Hematopoietic multipotent progenitor cell (in vitro differentiated cells): Measurements from ENCODE around the gene DTX3L. TPM values are rescaled to one million over a fixed set of nuclear protein-coding genes. Genes with fewer than 3 reads are reported as not detected.

Experiments used
- DNase-seq, 3 donors: peaks; one replicate each; pipeline ENCODE4 v3.0.0-alpha.2; 2011 to 2015; ENCODE audit warnings: low read depth in 2 of 3, low spot score in 2 of 3
- total RNA-seq: library from RNA; depleted of rRNA; stranded (reverse); fragments of >200 nt; gene quantifications from one replicate; pipeline ENCODE4 v1.2.3, GENCODE V29; 2012

The DTX3L gene
- total RNA-seq, 1 donor, result 22.4 TPM

- no peak for DNase-seq
Observed at GRCh38 chr3:122602011-122602710, 38.0 kb downstream of the DTX3L start.

- DNase-seq, result no peak
Observed at GRCh38 chr3:122603056-122603455, 38.9 kb downstream of the DTX3L start.

GRCh38 chr3:122606330-122606729, 42.2 kb downstream of the DTX3L start:
- DNase-seq, result no peak

- no peak for DNase-seq
Observed at GRCh38 chr3:122608916-122609315, 44.8 kb downstream of the DTX3L start.

- DNase-seq, result no peak
Observed at GRCh38 chr3:122609798-122610559, 45.8 kb downstream of the DTX3L start.

GRCh38 chr3:122612696-122613095, 48.6 kb downstream of the DTX3L start:
- no peak for DNase-seq

- DNase-seq, result no peak
Observed at GRCh38 chr3:122615303-122615702, 51.2 kb downstream of the DTX3L start.

GRCh38 chr3:122618614-122619013, 54.5 kb downstream of the DTX3L start:
- no peak for DNase-seq

GRCh38 chr3:122619040-122619439, 54.9 kb downstream of the DTX3L start:
- DNase-seq, result no peak

- no peak for DNase-seq
Observed at GRCh38 chr3:122620399-122620798, 56.3 kb downstream of the DTX3L start.

GRCh38 chr3:122621112-122621511, 57.0 kb downstream of the DTX3L start:
- no peak for DNase-seq

- DNase-seq, result no peak
Observed at GRCh38 chr3:122623031-122623829, 59.1 kb downstream of the DTX3L start.

Other genes starting within 250 kb of the DTX3L start
- gene CSTA, start 239.1 kb upstream of the DTX3L start, total RNA-seq, result 0.27 TPM
- gene MIX23, start 181.1 kb upstream of the DTX3L start, total RNA-seq, result 2.7 TPM
- 4.0 TPM for gene FAM162A, start 180.2 kb upstream of the DTX3L start, total RNA-seq
- gene WDR5B, start 148.3 kb upstream of the DTX3L start, total RNA-seq, result 5.4 TPM
- 10.5 TPM for gene KPNA1, start 49.4 kb upstream of the DTX3L start, total RNA-seq
- 23.2 TPM for gene PARP9, start within 50 bp of the DTX3L start, total RNA-seq
- 7.0 TPM for gene PARP15, start 13.3 kb downstream of the DTX3L start, total RNA-seq
- gene PARP14, start 116.5 kb downstream of the DTX3L start, total RNA-seq, result 75.4 TPM
- gene HSPBAP1, start 229.5 kb downstream of the DTX3L start, total RNA-seq, result 5.7 TPM
- gene SLC49A4, start 230.7 kb downstream of the DTX3L start, total RNA-seq, result 7.0 TPM